Body of pancreas (tissue), 4 donors: Measurements from ENCODE around the gene CAMK4.

Experiments used
- CTCF ChIP-seq, 7 experiments: fragments of 450-650 bp in 4 of 7; fragments of 200-600 bp in 3 of 7; sonication (generic) in 3 of 7; IDR thresholded peaks; one replicate each; pipeline ENCODE4 v1.5.1; 2016 to 2019; ENCODE audit warnings: antibody characterized with exemption in 7 of 7
- POLR2A ChIP-seq, 3 donors: fragments of 450-650 bp; IDR thresholded peaks; one replicate each; pipeline ENCODE4 v1.6.1; 2016; ENCODE audit warnings: antibody characterized with exemption in 3 of 3, mild to moderate bottlenecking in 2 of 3

DNA sequence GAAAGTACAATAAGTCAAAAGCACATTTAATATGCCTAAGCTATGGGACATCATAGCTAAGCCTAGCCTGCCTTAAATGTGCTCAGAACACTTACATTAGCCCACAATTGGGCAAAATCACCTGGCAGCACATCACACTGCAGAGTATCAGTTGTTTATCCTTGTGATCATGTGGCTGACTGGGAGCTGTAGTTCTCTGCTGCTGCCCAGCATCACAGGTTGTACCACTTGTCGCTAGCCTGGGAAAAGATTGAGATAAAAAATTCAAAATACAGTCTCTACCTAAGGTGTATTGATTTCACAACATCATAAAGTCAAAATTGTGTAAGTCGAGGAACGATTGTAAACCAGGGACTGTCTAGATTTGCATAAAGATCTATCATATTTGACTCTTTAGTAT, 58.6 kb downstream of the CAMK4 start:
- TF ChIP-seq CTCF (IDR thresholded peaks at IDR 0.05) (no peak), POLR2A (IDR thresholded peaks at IDR 0.05) (no peak)
